ENCODE measurements around the gene KLHL40.

The KLHL40 gene

GRCh38 chr3:42723219-42723618 is 37.9 kb downstream of the KLHL40 start:
- Histone ChIP-seq H3K9me3 (ENCODE audit: insufficient read depth, low read length, severe bottlenecking) (no peaks in the 10 kb centered on the region), H2AFZ (ENCODE audit: low read depth, low read length) (no peak overlapping the region), H3K27me3 (ENCODE audit: insufficient read depth, low read length, poor library complexity) (no peaks in the 10 kb centered on the region), H3K4me3 (ENCODE audit: low read depth in 1 of 2, low read length in 2 of 2) (no peak overlapping the region), H3K27ac (ENCODE audit: low read length) (no peak overlapping the region), H4K20me1 (ENCODE audit: insufficient read depth, low read length) (no peaks in the 10 kb centered on the region), H3K79me2 (ENCODE audit: insufficient read depth, low read length) (no peaks in the 10 kb centered on the region), H3K9ac (ENCODE audit: low read depth, low read length) (no peak overlapping the region), H3K4me1 (ENCODE audit: insufficient read depth, low read length) (no peaks in the 10 kb centered on the region), H3K4me2 (ENCODE audit: insufficient read depth, low read length) (no peak overlapping the region), H3K36me3 (ENCODE audit: insufficient read depth, low read length) (no peaks in the 10 kb centered on the region)
- DNase-seq, result no peak
- TF ChIP-seq EZH2 (IDR thresholded peaks at IDR 0.05; ENCODE audit: borderline replicate concordance, low read depth, low read length, severe bottlenecking) (no peak), CTCF (IDR thresholded peaks at IDR 0.05; ENCODE audit: borderline replicate concordance, extremely low read depth, low read length, poor library complexity, severe bottlenecking) (no peak)
- no peak for ATAC-seq (ENCODE audit: insufficient read depth, low read depth)

GRCh38 chr3:42725454-42725853 is 40.1 kb downstream of the KLHL40 start:
- peaks cover 3% of the 10 kb centered on the region for H3K27me3 ChIP-seq (ENCODE audit: insufficient read depth, low read length, poor library complexity)
- H3K79me2 ChIP-seq (ENCODE audit: insufficient read depth, low read length), result no peaks in the 10 kb centered on the region
- no peaks in the 10 kb centered on the region for H4K20me1 ChIP-seq (ENCODE audit: insufficient read depth, low read length)
- H3K9me3 ChIP-seq (ENCODE audit: insufficient read depth, low read length, severe bottlenecking), result no peaks in the 10 kb centered on the region
- H3K4me2 ChIP-seq (ENCODE audit: insufficient read depth, low read length), result no peak overlapping the region
- H3K4me1 ChIP-seq (ENCODE audit: insufficient read depth, low read length), result no peaks in the 10 kb centered on the region
- H3K9ac ChIP-seq (ENCODE audit: low read depth, low read length), result no peak overlapping the region
- H2AFZ ChIP-seq (ENCODE audit: low read depth, low read length), result no peak overlapping the region
- DNase-seq (no peak), ATAC-seq (ENCODE audit: insufficient read depth, low read depth) (no peak)
- no peaks in the 10 kb centered on the region for H3K36me3 ChIP-seq (ENCODE audit: insufficient read depth, low read length)
- H3K4me3 ChIP-seq (ENCODE audit: low read depth in 1 of 2, low read length in 2 of 2), result no peak overlapping the region
- TF ChIP-seq CTCF (IDR thresholded peaks at IDR 0.05; ENCODE audit: borderline replicate concordance, extremely low read depth, low read length, poor library complexity, severe bottlenecking) (no peak), EZH2 (IDR thresholded peaks at IDR 0.05; ENCODE audit: borderline replicate concordance, low read depth, low read length, severe bottlenecking) (no peak)
- no peak overlapping the region for H3K27ac ChIP-seq (ENCODE audit: low read length)

- H3K9me3 ChIP-seq (ENCODE audit: insufficient read depth, low read length, severe bottlenecking), result no peaks in the 10 kb centered on the region
- TF ChIP-seq EZH2 (IDR thresholded peaks at IDR 0.05; ENCODE audit: borderline replicate concordance, low read depth, low read length, severe bottlenecking), result no peak
- no peak for TF ChIP-seq CTCF (IDR thresholded peaks at IDR 0.05; ENCODE audit: borderline replicate concordance, extremely low read depth, low read length, poor library complexity, severe bottlenecking)
- no peaks in the 10 kb centered on the region for H3K79me2 ChIP-seq (ENCODE audit: insufficient read depth, low read length)
- H2AFZ ChIP-seq (ENCODE audit: low read depth, low read length), result no peak overlapping the region
- no peak overlapping the region for H3K4me3 ChIP-seq (ENCODE audit: low read depth in 1 of 2, low read length in 2 of 2)
- DNase-seq (no peak), ATAC-seq (ENCODE audit: insufficient read depth, low read depth) (no peak)
- H3K27ac ChIP-seq (ENCODE audit: low read length), result no peak overlapping the region
- H3K4me1 ChIP-seq (ENCODE audit: insufficient read depth, low read length), result no peaks in the 10 kb centered on the region
- no peak overlapping the region for H3K9ac ChIP-seq (ENCODE audit: low read depth, low read length)
- H3K36me3 ChIP-seq (ENCODE audit: insufficient read depth, low read length), result no peaks in the 10 kb centered on the region
- H3K4me2 ChIP-seq (ENCODE audit: insufficient read depth, low read length), result no peak overlapping the region
- no peaks in the 10 kb centered on the region for H4K20me1 ChIP-seq (ENCODE audit: insufficient read depth, low read length)
- H3K27me3 ChIP-seq (ENCODE audit: insufficient read depth, low read length, poor library complexity), result peaks cover 3% of the 10 kb centered on the region
Observed at GRCh38 chr3:42728056-42728455, 42.7 kb downstream of the KLHL40 start.

Measured in DND-41 (cell line).